ENCODE measurements around the gene AMH. TPM values are rescaled to one million over a fixed set of nuclear protein-coding genes. Genes with fewer than 3 reads are reported as not detected.

The AMH gene
- polyA plus RNA-seq, 1 experiment: 0.66 TPM

DNA sequence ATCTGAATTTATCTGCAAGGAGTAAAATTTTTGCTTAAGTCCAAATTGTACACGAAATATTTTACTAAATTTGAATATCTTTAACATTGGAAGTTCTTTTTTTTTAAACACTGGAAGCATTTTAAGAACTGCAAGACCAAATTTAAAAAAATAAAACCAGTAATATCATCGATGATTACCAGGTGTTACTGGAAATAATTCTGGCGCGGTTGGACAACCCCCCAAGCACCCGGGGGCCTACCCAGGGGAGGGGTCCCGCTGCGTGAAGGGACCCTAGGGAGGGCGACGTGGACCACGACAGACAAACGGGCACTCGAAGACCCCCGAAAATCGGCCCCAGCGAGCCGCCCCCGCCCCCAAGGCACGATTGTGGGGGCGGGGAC, 19.7 kb downstream of the AMH start:
- TF ChIP-seq, protein P1, sequence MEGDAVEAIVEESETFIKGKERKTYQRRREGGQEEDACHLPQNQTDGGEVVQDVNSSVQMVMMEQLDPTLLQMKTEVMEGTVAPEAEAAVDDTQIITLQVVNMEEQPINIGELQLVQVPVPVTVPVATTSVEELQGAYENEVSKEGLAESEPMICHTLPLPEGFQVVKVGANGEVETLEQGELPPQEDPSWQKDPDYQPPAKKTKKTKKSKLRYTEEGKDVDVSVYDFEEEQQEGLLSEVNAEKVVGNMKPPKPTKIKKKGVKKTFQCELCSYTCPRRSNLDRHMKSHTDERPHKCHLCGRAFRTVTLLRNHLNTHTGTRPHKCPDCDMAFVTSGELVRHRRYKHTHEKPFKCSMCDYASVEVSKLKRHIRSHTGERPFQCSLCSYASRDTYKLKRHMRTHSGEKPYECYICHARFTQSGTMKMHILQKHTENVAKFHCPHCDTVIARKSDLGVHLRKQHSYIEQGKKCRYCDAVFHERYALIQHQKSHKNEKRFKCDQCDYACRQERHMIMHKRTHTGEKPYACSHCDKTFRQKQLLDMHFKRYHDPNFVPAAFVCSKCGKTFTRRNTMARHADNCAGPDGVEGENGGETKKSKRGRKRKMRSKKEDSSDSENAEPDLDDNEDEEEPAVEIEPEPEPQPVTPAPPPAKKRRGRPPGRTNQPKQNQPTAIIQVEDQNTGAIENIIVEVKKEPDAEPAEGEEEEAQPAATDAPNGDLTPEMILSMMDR (IDR thresholded peaks at IDR 0.05; ENCODE audit: insufficient read depth, low read depth, low read length): no peak
- ChIA-PET CTCF (no interaction called here), POLR2A (interaction anchor here (1.0 kb wide), 1 partner anchor 8 kb away, joined by 4 read pairs; no protein-coding TSS in a partner anchor)
- Histone ChIP-seq H3K36me3 (ENCODE audit: control insufficient read depth, insufficient read depth, low read length) (peaks cover 12% of the 10 kb centered on the region), H3K4me3 (ENCODE audit: low read depth, low read length) (peak overlapping the region; percentile 70), H3K27me3 (ENCODE audit: control insufficient read depth, insufficient read depth, low read length) (no peaks in the 10 kb centered on the region)
- DNase-seq (ENCODE audit: low read depth): no peak

DNA sequence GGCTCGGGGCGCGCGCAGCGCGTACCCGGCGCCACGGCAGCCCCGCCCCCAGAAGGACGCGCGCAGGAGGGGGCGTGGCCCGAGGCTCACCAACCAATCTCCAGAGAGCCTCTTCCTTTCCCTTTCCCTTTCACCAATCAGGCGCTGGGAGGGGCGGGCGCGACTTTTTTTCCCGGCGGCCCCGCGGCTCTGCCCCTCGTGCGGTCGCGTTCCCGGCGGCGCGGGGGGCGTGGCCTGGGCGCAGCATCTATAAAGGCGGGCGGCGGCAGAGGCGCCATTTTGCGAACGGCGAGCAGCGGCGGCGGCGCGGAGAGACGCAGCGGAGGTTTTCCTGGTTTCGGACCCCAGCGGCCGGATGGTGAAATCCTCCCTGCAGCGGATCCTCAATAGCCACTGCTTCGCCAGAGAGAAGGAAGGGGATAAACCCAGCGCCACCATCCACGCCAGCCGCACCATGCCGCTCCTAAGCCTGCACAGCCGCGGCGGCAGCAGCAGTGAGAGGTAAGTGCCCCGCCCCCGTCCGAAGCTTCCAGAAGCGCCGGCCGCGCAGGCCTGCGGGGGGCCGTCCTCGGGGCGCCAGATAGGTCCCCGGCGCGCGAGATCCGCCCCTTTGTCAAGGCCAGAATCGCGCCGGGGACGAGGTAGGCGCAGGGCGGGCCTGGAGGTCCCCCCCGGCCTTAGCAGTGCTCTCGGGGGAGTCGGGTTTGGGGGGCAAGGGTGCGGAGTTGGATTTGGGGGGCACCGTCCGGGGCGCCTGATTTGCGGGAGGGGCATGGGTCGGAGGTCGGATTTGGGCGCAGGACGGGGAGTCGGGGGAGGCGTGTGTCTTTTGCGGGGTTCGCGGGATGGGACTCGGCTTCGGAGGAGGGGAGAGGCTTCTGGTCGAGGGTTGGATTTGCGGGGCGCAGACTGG, 20.4 kb downstream of the AMH start:
- ChIA-PET POLR2A (interaction anchor here (1.0 kb wide), 1 partner anchor 31 kb away, joined by 3 read pairs; no protein-coding TSS in a partner anchor), CTCF (interaction anchor here (1.2 kb wide), 1 partner anchor 16 kb away, joined by 3 read pairs; no protein-coding TSS in a partner anchor)
- TF ChIP-seq, protein P1 (IDR thresholded peaks at IDR 0.05; ENCODE audit: insufficient read depth, low read depth, low read length): no peak
- peak overlapping the region; percentile 99 for H3K4me3 ChIP-seq (ENCODE audit: low read depth, low read length)
- H3K36me3 ChIP-seq (ENCODE audit: control insufficient read depth, insufficient read depth, low read length): peaks cover 15% of the 10 kb centered on the region
- H3K27me3 ChIP-seq (ENCODE audit: control insufficient read depth, insufficient read depth, low read length): no peaks in the 10 kb centered on the region
- DNase-seq (ENCODE audit: low read depth): peak; percentile 66

DNA sequence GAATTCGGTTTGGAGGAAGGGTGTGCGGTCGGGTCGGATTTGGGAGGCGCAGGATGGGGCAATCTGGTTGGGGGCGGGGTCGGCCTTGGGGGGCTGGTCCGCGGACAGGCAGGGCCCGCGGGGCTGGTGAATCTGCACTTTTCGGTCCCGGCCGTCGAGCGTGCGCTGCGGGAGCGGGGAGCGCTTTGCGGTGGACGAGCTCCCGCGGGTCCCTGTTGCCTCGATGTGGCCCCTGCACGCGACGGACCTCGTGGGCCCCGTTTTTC, 21.0 kb downstream of the AMH start:
- Histone ChIP-seq H3K27me3 (ENCODE audit: control insufficient read depth, insufficient read depth, low read length) (no peaks in the 10 kb centered on the region), H3K36me3 (ENCODE audit: control insufficient read depth, insufficient read depth, low read length) (peaks cover 16% of the 10 kb centered on the region), H3K4me3 (ENCODE audit: low read depth, low read length) (peak overlapping the region; percentile 99)
- POLR2A ChIA-PET: interaction anchor here (0.8 to 1.0 kb wide), 2 partner anchors 31 to 353 kb away, joined by 3 to 4 read pairs; no protein-coding TSS in a partner anchor
- DNase-seq (ENCODE audit: low read depth): no peak
- CTCF ChIA-PET: interaction anchor here (1.1 to 1.5 kb wide), 3 partner anchors 16 to 114 kb away, joined by 3 read pairs; no protein-coding TSS in a partner anchor
- TF ChIP-seq, protein P1 (IDR thresholded peaks at IDR 0.05; ENCODE audit: insufficient read depth, low read depth, low read length): no peak

DNA sequence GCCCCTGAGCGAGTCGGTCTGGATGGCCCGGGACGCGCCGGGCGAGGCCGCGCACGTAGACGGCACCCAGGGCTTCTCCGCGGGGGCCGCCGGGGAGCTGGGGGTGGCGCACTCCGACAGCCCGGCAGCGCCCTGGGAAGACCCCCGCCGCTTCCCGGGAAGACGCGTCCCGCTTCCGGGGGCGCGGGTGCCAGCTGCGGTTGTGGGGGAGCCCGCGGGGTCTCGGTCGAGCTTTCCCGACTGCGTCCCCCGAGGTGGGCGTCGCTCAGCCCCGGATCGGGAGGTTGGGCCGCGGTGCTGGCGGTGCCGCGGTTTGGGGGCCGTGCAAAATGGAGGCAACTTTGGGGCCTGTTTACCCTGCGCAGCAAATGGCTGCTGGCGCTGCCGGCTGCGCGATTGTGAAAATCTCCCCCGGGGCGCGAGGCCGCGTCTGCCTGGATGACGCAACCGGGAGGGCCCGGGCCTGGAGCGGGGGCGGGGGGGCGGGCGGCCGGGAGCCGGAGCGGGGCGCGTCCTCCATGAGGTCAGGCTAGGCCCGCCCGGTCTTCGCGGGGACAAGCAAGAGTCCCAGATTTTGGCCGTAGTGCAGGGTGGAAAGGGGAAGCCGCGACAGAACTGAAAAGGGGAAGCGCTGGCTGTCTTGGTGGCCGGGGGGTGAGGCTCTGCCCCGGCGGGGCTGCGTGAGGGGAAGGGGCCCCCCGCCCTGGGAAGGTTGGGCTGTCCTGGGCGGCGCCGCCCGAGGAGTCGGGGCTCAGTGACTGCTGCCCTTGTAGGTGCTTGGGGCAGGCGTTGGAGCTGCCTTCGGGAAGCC, 21.5 kb downstream of the AMH start:
- no peaks in the 10 kb centered on the region for H3K27me3 ChIP-seq (ENCODE audit: control insufficient read depth, insufficient read depth, low read length)
- TF ChIP-seq, protein P1 (IDR thresholded peaks at IDR 0.05; ENCODE audit: insufficient read depth, low read depth, low read length): no peak
- H3K4me3 ChIP-seq (ENCODE audit: low read depth, low read length): peak overlapping the region; percentile 99
- CTCF ChIA-PET: interaction anchor here (1.1 to 1.7 kb wide), 4 partner anchors 17 to 115 kb away, joined by 3 to 5 read pairs (median 3); no protein-coding TSS in a partner anchor
- POLR2A ChIA-PET: interaction anchor here (0.5 to 0.8 kb wide), 2 partner anchors 205 to 352 kb away, joined by 4 to 6 read pairs; partner anchors contain the start of gene GADD45B
- DNase-seq (ENCODE audit: low read depth): no peak
- peaks cover 19% of the 10 kb centered on the region for H3K36me3 ChIP-seq (ENCODE audit: control insufficient read depth, insufficient read depth, low read length)

Data from BJ (cell line).